Right cardiac atrium (tissue), 5 donors: ENCODE results near the gene KPNB1. TPM values are rescaled to one million over a fixed set of nuclear protein-coding genes. Genes with fewer than 3 reads are reported as not detected.

Source experiments
- ATAC-seq, 2 donors: fragments of 200-7000 bp; cut with Tn5 transposase; one replicate each; pipeline versions ENCODE4 v1.8.0 to v1.9.1; 2020; ENCODE audit warnings: moderate library complexity in 2 of 2, mild to moderate bottlenecking in 1 of 2
- DNase-seq, 3 donors: peaks; one replicate each; pipeline ENCODE4 v3.0.0-alpha.2; 2020
- H3K27ac ChIP-seq: one replicate; pipeline ENCODE4 v1.5.1; 2013; ENCODE audit warnings: mild to moderate bottlenecking, low read length, control low read depth, moderate library complexity
- H3K27me3 ChIP-seq: one replicate; pipeline ENCODE4 v1.6.1; 2013; ENCODE audit not compliant: control insufficient read depth, insufficient read depth
- H3K4me1 ChIP-seq: one replicate; pipeline ENCODE4 v1.6.1; 2013; ENCODE audit warnings: low read length; ENCODE audit not compliant: control insufficient read depth, insufficient read depth
- H3K4me3 ChIP-seq: one replicate; pipeline ENCODE4 v1.5.1; 2013; ENCODE audit warnings: low read length, control low read depth
- H3K9me3 ChIP-seq: one replicate; pipeline ENCODE4 v1.6.1; 2013; ENCODE audit warnings: low read length; ENCODE audit not compliant: control insufficient read depth
- WGBS: extraction: QIAGEN DNeasy Blood & Tissue Kit; methylation state at CpG from one replicate; pipeline ENCODE4 v1.1.7; 2013; 5-methylcytosine and 5-hydroxymethylcytosine counted together
- intact Hi-C, 4 donors: fragments of 100-400 bp; cut with DNase I; formaldehyde crosslinking; loops; one replicate each; pipeline versions ENCODE4 v1.11.0 to v1.14.0; 2022 to 2023
- polyA plus RNA-seq: library from polyadenylated mRNA; stranded (reverse); fragments of 200-250 nt; gene quantifications from one replicate; pipeline ENCODE4 v1.2.3, GENCODE V29; 2013
- total RNA-seq, 4 donors: library from RNA; stranded (reverse); fragmentation: NEBNext Ultra II Directional; extraction: Animal tissue kit (Norgen Biotek cat#: 25700); gene quantifications; one replicate each; pipeline ENCODE4 v1.2.1, GENCODE V29; 2021
- donor health status: healthy with polysubstance abuse.
- donor health status: DM: no; HTN: yes; CAD: no.
- donor health status: DM: no; HTN: no; CAD: no.
- donor health status: DM: no; HTN: yes; CAD: no; lungs with severe emphysema.
- donor health status: DM: yes; HTN: yes; CAD: no.

The KPNB1 gene
- total and polyA plus RNA-seq, 5 donors = 50.0 to 175 (median 160) TPM

DNA sequence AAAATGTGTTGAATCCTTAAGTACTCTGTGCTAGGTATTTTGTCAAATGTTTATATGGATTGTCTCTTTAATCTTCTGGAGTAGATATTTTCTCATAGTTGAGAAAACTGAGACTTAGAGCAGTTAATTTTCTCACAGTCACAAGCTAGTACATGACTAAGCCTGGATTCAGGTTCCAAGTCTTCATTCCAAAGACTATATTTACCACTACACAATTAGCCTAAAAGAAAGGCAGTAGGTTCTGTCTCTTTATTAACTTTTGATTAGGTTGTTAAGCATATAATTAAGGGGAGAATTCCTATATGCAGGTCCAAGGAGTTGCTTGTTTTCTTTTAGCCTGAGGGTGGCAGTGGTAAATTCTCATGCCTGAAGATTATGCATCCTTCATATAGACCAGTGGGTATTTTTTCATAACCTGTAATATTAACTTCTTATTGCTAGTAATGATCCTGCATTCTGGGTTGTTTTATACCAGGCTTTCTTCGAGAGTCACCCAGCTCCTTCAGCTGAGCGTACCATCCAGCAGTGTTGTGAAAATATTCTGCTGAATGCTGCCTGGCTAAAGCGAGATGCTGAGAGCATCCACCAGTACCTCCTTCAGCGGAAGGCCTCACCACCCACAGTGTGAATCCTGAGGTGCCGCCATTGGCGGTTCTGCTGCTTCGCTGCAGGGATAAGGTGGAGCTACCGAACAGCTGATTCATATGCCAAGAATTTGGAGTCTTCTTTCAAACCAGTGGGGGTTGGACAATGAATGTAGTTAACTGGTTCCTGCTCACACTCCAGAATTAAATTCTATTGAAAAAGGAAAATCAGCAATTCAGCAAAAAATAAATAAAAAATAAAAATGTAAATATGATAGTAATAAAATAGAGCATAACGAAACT lies 28.2 kb upstream of the KPNB1 start:
- no peak overlapping the region for H3K4me3 ChIP-seq
- no peaks in the 10 kb centered on the region for H3K4me1 ChIP-seq
- peak overlapping the region; percentile 75 for H3K27ac ChIP-seq
- H3K27me3 ChIP-seq = no peaks in the 10 kb centered on the region
- H3K9me3 ChIP-seq = no peaks in the 10 kb centered on the region
- 27% methylated on average over 9 of the region's 9 CpGs for WGBS
- DNase-seq = peak; percentile 60 to 75 (median 71)
- intact Hi-C loops = no loop called here
- ATAC-seq = peak; percentile 80 to 86

DNA sequence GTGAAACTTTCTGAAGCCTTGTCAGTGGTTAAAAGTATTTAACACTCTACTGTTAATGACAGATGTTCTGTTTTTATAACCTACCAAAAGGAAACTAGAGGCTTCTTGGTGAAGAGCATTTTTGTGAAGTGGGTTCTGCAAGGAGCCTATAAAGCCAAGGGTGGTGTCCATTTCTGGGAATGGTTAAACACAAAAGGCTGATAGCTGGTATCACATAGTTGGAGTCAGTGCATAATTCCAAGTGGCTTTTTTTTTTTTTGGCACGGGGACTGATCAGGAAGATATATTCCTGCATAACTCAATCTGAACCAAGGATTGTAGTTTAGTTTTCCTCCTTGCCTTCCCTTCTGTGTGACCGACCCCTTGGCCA lies 27.6 kb upstream of the KPNB1 start:
- H3K9me3 ChIP-seq = no peaks in the 10 kb centered on the region
- ATAC-seq = peak; percentile 43 to 63

DNA sequence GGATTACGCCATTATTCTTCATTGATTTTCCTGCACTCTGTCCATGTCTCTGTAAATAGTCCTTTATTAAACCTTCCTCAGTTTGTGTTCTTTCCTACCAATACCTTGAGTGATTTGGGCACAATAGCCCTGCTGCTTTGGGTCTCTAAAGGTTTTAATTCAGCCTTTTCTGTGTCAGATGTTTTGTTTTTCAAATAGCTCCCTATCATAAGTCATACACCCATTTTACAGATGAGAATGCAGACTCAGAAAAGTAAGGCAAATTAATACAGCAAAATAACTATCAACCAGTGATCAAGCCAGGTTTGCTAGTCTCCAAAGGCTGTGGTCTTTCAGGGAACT lies 25.0 kb upstream of the KPNB1 start:
- no peaks in the 10 kb centered on the region for H3K9me3 ChIP-seq
- DNase-seq (no peak), ATAC-seq (no peak)
- intact Hi-C loops = no loop called here
- no peak overlapping the region for H3K27ac ChIP-seq
- H3K27me3 ChIP-seq = no peaks in the 10 kb centered on the region
- WGBS = 52% methylated on average over 1 of the region's 1 CpG
- H3K4me3 ChIP-seq = no peak overlapping the region
- peaks cover under 1% of the 10 kb centered on the region for H3K4me1 ChIP-seq

More for the DNA sequence above, 27.6 kb upstream of the KPNB1 start:
- no peak for DNase-seq
- WGBS = 18% methylated on average over 2 of the region's 2 CpGs
- Histone ChIP-seq H3K4me1 (no peaks in the 10 kb centered on the region), H3K4me3 (no peak overlapping the region), H3K27me3 (no peaks in the 10 kb centered on the region), H3K27ac (peak overlapping the region; percentile 26)
- intact Hi-C loops = no loop called here

DNA sequence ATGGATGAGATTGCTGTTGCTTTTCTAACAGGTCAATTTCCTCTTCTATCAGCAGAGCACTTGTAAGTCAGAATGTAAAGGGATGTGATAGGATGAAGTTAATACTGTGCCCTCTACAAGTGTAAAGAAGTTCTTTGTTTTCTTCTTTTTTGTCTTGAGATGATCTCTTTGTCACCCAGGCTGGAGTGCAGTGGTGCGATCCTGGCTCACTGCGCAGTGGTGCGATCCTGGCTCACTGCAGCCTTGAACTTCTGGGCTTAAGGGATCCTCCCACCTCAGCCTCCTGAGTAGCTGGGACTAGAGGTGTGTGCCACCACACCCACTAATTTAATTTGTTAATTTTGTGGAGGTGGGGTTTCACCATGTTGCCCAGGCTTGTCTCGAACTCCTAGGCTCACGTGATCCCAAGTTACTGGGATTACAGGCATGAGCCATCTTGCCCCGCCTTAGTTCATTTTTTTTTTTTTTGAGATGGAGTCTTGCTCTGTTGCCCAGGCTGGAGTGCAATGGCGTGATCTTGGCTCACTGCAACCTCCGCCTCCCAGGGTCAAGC lies 21.6 kb upstream of the KPNB1 start:
- no peak for DNase-seq
- no peaks in the 10 kb centered on the region for H3K27me3 ChIP-seq
- no peaks in the 10 kb centered on the region for H3K9me3 ChIP-seq
- H3K4me3 ChIP-seq = no peak overlapping the region
- whole genome bisulfite sequencing = 97% methylated on average over 8 of the region's 8 CpGs
- peaks cover 3% of the 10 kb centered on the region for H3K4me1 ChIP-seq
- no peak overlapping the region for H3K27ac ChIP-seq
- ATAC-seq = no peak
- intact Hi-C loops = no loop called here

DNA sequence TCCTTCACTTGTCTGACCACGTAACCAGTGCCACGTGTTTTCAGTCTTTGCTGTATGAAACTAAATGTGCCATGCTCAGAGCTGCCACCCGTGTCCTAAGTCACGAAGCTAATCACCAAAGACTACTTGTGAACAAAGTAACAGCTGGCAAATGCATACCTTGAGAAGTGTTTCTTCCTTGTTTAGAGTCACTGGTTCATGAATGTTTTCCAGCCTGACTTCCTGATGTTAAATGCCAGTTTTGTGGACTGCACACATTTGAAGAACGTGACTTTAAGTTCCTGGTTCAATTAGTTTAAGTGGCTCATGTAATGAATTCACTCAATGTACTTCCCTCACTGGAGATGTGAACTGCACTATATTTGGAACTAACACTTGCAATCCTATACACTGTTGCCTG lies 19.9 kb upstream of the KPNB1 start:
- DNase-seq (no peak), ATAC-seq (no peak)
- H3K27me3 ChIP-seq = no peaks in the 10 kb centered on the region
- H3K9me3 ChIP-seq = no peaks in the 10 kb centered on the region
- intact Hi-C loops = no loop called here
- H3K4me1 ChIP-seq = peaks cover 3% of the 10 kb centered on the region
- H3K4me3 ChIP-seq = no peak overlapping the region
- H3K27ac ChIP-seq = no peak overlapping the region
- WGBS = 54% methylated on average over 5 of the region's 5 CpGs

DNA sequence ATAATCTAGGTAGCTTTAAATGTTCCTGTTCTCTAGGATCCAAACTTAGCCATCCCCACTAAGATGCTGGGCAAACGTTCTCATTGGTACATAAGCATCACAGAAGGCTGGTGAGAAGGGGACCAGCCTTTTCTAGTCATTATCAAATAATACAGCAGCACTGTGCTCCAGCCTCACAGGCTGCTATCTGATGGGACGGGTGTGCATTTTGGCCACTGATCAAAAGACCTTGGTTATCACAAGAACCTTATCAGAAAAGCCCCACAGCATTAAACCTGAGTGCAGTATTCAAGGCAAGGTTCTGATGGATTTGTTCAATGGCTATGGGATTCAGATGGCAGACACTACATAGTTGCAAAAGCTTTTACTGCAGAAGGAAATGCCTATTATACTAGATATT lies 19.1 kb upstream of the KPNB1 start:
- Histone ChIP-seq H3K4me1 (peaks cover 3% of the 10 kb centered on the region), H3K27ac (no peak overlapping the region), H3K27me3 (no peaks in the 10 kb centered on the region), H3K4me3 (no peak overlapping the region), H3K9me3 (no peaks in the 10 kb centered on the region)
- WGBS = 36% methylated on average over 2 of the region's 2 CpGs
- no peak for DNase-seq
- intact Hi-C loops = no loop called here
- ATAC-seq = no peak

DNA sequence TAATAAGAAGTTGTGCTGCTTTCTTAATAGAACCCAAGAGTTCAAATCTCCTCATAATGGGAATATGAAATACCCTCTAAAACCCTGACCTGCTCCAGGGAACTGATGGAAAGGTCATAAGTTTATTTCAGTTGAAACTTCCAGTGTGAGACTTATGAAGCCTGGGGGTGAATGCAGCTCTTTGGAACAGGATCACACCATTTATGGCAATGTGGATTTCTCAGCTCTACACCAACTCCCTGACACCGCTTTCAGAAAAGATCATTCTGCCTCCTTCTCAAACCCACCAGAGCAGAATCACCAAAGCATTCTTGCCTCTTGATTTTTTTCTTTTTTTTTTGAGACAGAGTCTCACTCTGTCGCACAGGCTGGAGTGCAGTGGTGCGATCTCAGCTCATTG lies 16.7 kb upstream of the KPNB1 start:
- ATAC-seq (no peak), DNase-seq (no peak)
- WGBS = 96% methylated on average over 3 of the region's 3 CpGs
- no peaks in the 10 kb centered on the region for H3K9me3 ChIP-seq
- no peaks in the 10 kb centered on the region for H3K27me3 ChIP-seq
- H3K27ac ChIP-seq = no peak overlapping the region
- H3K4me3 ChIP-seq = no peak overlapping the region
- intact Hi-C loops = no loop called here
- peaks cover 3% of the 10 kb centered on the region for H3K4me1 ChIP-seq

DNA sequence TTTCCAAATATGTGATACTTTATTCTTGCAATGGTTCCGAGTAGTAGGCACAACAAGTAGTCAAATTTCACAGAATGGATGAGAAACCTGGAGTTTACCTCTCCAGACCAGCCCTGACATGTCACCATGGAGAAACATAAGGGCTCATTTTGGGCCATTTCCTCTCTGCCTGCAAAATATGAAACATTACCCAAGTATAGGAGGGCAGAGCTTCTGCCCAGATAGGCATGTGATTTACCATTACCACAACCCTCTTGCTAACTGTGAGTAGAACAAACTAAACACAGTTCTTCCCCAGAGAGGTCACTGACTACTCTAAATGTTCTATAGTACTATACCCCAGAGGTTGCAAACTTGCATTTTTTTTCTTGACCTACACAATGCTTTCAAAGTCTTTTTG lies 15.7 kb upstream of the KPNB1 start:
- H3K4me1 ChIP-seq = peaks cover 3% of the 10 kb centered on the region
- DNase-seq (no peak), ATAC-seq (no peak)
- no peaks in the 10 kb centered on the region for H3K27me3 ChIP-seq
- no peak overlapping the region for H3K4me3 ChIP-seq
- H3K27ac ChIP-seq = no peak overlapping the region
- WGBS = 94% methylated on average over 1 of the region's 1 CpG
- no peaks in the 10 kb centered on the region for H3K9me3 ChIP-seq
- intact Hi-C loops = no loop called here

DNA sequence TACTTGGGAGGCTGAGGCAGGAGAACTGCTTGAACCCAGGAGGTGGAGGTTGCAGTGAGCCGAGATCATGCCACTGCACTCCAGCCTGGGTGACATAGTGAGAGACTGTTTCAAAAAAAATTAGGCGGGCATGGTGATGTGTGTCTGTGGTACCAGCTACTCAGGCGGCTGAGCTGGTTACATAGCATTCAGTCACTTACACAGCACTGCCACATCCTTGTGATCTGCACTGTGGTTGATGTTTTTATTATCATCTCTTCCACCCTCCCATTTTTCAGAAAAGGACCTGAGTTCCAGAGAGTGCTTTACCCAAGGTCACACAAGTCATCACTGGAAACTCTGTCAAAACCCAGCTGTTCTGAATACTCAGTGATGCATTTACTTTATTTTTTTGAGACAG lies 14.8 kb upstream of the KPNB1 start:
- H3K4me1 ChIP-seq = peaks cover under 1% of the 10 kb centered on the region
- H3K4me3 ChIP-seq = no peak overlapping the region
- no peaks in the 10 kb centered on the region for H3K27me3 ChIP-seq
- H3K9me3 ChIP-seq = no peaks in the 10 kb centered on the region
- intact Hi-C loops = no loop called here
- no peak overlapping the region for H3K27ac ChIP-seq
- 97% methylated on average over 3 of the region's 3 CpGs for WGBS
- no peak for DNase-seq
- ATAC-seq = no peak

DNA sequence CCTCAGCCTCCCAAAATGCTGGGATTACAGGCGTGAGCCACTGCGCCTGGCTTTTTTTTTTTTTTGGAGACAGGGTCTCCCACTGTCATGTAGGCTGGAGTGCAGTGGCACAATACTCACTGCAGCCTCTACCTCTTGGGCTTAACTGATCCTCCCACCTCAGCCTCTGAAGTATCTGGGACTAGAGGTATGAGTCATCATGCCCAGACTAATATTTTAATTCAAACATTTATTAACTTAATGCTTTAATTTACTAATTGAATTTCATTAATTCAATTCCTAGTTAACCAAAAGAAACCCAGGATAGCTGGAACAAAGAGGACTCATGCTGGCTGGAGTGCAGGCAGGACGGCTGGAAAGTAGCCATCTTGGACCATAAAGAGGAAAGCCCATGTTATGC lies 14.0 kb upstream of the KPNB1 start:
- intact Hi-C loops = no loop called here
- DNase-seq (no peak), ATAC-seq (no peak)
- 82% methylated on average over 3 of the region's 3 CpGs for WGBS
- Histone ChIP-seq H3K27ac (no peak overlapping the region), H3K27me3 (no peaks in the 10 kb centered on the region), H3K4me1 (no peaks in the 10 kb centered on the region), H3K9me3 (no peaks in the 10 kb centered on the region), H3K4me3 (no peak overlapping the region)

DNA sequence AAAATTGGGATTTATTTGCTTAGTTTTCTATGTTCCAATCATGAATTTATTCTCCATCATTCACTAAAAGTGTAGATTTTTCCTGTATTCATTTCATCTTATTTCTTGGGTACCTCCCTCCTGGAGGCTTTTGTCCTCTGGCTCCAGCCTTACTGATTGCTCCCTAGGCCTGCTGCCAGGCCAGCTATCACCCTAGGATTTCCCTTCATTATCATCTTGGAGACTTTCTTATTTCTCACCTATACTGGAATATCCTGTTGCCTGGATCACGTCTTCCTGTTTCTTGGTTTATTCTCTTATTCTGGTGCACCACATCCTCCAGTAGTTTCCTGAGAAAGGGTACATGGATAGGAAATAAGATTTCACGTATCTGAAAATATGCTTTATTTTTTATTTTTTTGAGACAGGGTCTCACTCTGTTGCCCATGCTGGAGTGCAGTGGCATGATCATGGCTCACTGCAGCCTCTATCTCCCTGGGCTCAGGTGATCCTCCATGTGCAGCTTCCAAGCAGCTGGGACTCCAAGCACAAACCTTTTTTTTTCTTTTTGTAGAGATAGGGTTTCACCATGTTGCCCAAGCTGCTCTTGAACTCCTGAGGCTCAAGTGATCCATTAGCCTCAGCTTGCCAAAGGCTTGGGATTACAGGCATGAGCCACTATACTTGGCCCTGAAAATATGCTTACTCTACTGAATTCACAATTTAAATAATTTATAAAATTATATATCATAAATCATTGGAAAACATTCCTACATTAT lies 13.3 kb upstream of the KPNB1 start:
- WGBS = 64% methylated on average over 2 of the region's 2 CpGs
- no peak overlapping the region for H3K27ac ChIP-seq
- peak in 1 of 3 donors; percentile 64 for DNase-seq
- no peak overlapping the region for H3K4me3 ChIP-seq
- H3K9me3 ChIP-seq = no peaks in the 10 kb centered on the region
- ATAC-seq = peak in 1 of 2 donors; percentile 74
- intact Hi-C loops = no loop called here
- no peaks in the 10 kb centered on the region for H3K27me3 ChIP-seq
- H3K4me1 ChIP-seq = no peaks in the 10 kb centered on the region
